ENCODE results near the gene BRIP1.

DNA sequence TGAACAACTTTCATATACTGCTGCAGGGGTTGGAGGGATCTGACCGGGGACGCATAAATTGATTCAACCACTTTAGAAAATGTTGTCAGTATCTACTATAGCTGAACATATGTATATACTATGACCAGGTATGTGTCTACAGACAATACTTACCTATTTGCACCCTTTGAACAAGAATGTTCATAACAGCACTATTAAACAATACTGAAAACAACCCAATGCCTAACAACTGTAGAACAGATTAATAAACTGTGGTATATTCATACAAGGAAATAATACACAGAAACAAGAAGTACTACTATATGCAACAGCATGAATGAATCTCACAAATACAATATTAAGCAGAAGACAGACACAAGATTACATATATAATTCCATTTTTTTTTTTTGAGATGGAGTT is 10.5 kb downstream of the BRIP1 start:
- TF ChIP-seq, protein P1, sequence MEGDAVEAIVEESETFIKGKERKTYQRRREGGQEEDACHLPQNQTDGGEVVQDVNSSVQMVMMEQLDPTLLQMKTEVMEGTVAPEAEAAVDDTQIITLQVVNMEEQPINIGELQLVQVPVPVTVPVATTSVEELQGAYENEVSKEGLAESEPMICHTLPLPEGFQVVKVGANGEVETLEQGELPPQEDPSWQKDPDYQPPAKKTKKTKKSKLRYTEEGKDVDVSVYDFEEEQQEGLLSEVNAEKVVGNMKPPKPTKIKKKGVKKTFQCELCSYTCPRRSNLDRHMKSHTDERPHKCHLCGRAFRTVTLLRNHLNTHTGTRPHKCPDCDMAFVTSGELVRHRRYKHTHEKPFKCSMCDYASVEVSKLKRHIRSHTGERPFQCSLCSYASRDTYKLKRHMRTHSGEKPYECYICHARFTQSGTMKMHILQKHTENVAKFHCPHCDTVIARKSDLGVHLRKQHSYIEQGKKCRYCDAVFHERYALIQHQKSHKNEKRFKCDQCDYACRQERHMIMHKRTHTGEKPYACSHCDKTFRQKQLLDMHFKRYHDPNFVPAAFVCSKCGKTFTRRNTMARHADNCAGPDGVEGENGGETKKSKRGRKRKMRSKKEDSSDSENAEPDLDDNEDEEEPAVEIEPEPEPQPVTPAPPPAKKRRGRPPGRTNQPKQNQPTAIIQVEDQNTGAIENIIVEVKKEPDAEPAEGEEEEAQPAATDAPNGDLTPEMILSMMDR (IDR thresholded peaks at IDR 0.05): no peak
- no peak for TF ChIP-seq POLR2AphosphoS5 (IDR thresholded peaks at IDR 0.05)

All from stomach (tissue), 4 donors.